ENCODE results near the gene KPNA3. TPM values are rescaled to one million over a fixed set of nuclear protein-coding genes. Genes with fewer than 3 reads are reported as not detected.
"Not testable (repeated sequence)": the region's sequence is repeated elsewhere in the genome, so short reads cannot be mapped to it uniquely, and the experiment has no call there.

KPNA3 gene
- total and polyA plus RNA-seq, 12 donors: 22.5 to 79.1 (median 55.0) TPM

GRCh38 chr13:49827891-49828290 is 35.4 kb upstream of the KPNA3 start:
- Histone ChIP-seq H3K4me1 (no peaks in the 10 kb centered on the region), H3K36me3 (no peaks in the 10 kb centered on the region), H3K9me3 (peaks cover 0 to 10% (median 0%) of the 10 kb centered on the region in 11 donors), H3K4me3 (no peak overlapping the region), H3K27ac (no peak overlapping the region), H3K27me3 (peaks cover 0 to 3% (median 0%) of the 10 kb centered on the region in 7 donors)
- intact Hi-C loops (cut with DNase I): no loop called here
- no peak for ATAC-seq
- no peak for DNase-seq
- whole genome bisulfite sequencing, 2 donors: 61 to 77% methylated on average over 3 of the region's 3 CpGs
- no peak for TF ChIP-seq CTCF (IDR thresholded peaks at IDR 0.05)

- no peak for ATAC-seq
- H3K36me3 ChIP-seq: no peaks in the 10 kb centered on the region
- no peak overlapping the region for H3K4me3 ChIP-seq
- H3K27ac ChIP-seq: no peak overlapping the region
- peaks cover 0 to 10% (median 0%) of the 10 kb centered on the region in 11 donors for H3K9me3 ChIP-seq
- DNase-seq: no peak
- TF ChIP-seq CTCF (IDR thresholded peaks at IDR 0.05): no peak
- H3K4me1 ChIP-seq: no peaks in the 10 kb centered on the region
- H3K27me3 ChIP-seq: peaks cover 0 to 3% (median 0%) of the 10 kb centered on the region in 7 donors
- intact Hi-C loops (cut with DNase I): no loop called here
- 81 to 87% methylated on average over 2 of the region's 2 CpGs for WGBS, 2 donors
Observed at GRCh38 chr13:49827336-49827735, 34.9 kb upstream of the KPNA3 start.

- intact Hi-C loops (cut with DNase I): no loop called here
- Histone ChIP-seq H3K27ac (no peak overlapping the region), H3K4me3 (no peak overlapping the region), H3K36me3 (no peaks in the 10 kb centered on the region), H3K27me3 (peaks cover 0 to 3% (median 0%) of the 10 kb centered on the region in 7 donors), H3K9me3 (no peaks in the 10 kb centered on the region), H3K4me1 (no peaks in the 10 kb centered on the region)
- ATAC-seq (peak in 1 of 8 donors; percentile 34), DNase-seq (no peak)
- WGBS, 2 donors: 47 to 51% methylated on average over 5 of the region's 5 CpGs
- peak in 2 of 9 donors; percentile 11 to 22 for TF ChIP-seq CTCF (IDR thresholded peaks at IDR 0.05)
Observed at GRCh38 chr13:49821216-49822009, 28.9 kb upstream of the KPNA3 start.

DNA sequence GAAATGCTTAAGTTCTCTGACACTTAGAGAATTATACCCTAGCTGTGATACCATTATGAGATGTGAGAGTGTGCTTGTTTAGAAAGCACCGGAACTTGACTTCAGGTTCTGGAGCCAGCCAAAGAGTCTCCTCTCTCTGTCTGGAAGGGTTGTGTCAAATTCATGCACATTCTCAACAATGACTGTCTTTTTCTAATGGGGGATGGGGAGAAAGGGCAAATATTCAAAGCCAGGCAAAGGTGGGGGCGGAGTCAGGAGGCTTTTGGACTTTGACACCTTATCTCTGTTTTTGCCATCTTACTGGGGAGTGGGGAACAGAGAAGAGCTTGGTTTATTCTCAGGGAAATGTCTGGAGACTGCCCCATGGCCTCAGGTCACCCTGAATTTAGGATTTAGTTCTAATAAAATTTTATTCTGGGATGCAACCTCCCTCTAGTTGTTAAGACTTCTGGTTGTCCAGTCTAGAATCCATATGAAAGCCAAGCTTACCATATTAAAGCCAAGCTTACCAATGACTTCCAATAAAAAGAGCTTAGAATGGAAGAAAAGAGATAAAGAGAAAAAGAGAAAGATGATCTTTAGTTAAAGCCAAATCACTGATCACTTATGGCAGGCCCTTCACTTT is 28.2 kb upstream of the KPNA3 start:
- ATAC-seq (no peak), DNase-seq (no peak)
- Histone ChIP-seq H3K4me3 (no peak overlapping the region), H3K9me3 (no peaks in the 10 kb centered on the region), H3K4me1 (no peaks in the 10 kb centered on the region), H3K27me3 (no peaks in the 10 kb centered on the region), H3K27ac (no peak overlapping the region), H3K36me3 (no peaks in the 10 kb centered on the region)
- intact Hi-C loops (cut with DNase I): no loop called here
- 88 to 94% methylated on average over 2 of the region's 2 CpGs for WGBS, 2 donors
- no peak for TF ChIP-seq CTCF (IDR thresholded peaks at IDR 0.05)

GRCh38 chr13:49816047-49816446 is 23.6 kb upstream of the KPNA3 start:
- intact Hi-C loops (cut with DNase I); H3K27ac ChIP-seq; H3K4me3 ChIP-seq; H3K27me3 ChIP-seq; H3K9me3 ChIP-seq; H3K36me3 ChIP-seq; DNase-seq; ATAC-seq: not testable (repeated sequence)
- WGBS, 2 donors: 96% methylated on average over 4 of the region's 4 CpGs
- H3K4me1 ChIP-seq: peaks cover 0 to 30% (median 7%) of the 10 kb centered on the region in 9 donors
